NCI-H774 (cell line): ENCODE results near the gene FOXD4.
"Not testable (repeated sequence)": the region's sequence is repeated elsewhere in the genome, so short reads cannot be mapped to it uniquely, and the experiment has no call there.

Experiments used
- DNase-seq: peaks from one replicate; lab custom pipeline; 2025; lab: John Stamatoyannopoulos, UW

The FOXD4 gene

GRCh38 chr9:117995-118467 lies at the start of gene FOXD4:
Gene FOXD4, minus strand, starts transcription at chr9:118417. Its CDS starts 298 bp downstream, at chr9:118119.
- DNase-seq, result not testable (repeated sequence)

GRCh38 chr9:159871-160270 lies 41.7 kb upstream of the FOXD4 start:
- not testable (repeated sequence) for DNase-seq

- not testable (repeated sequence) for DNase-seq
These were observed 33.0 kb upstream of the FOXD4 start for GRCh38 chr9:151173-151572.

GRCh38 chr9:139880-140279 lies 21.7 kb upstream of the FOXD4 start:
- DNase-seq, result not testable (repeated sequence)

GRCh38 chr9:117144-117994 lies 848 bp downstream of the FOXD4 start:
- DNase-seq, result not testable (repeated sequence)

GRCh38 chr9:116239-117077 lies 1.8 kb downstream of the FOXD4 start:
- not testable (repeated sequence) for DNase-seq

GRCh38 chr9:115118-115451 lies 3.1 kb downstream of the FOXD4 start:
- not testable (repeated sequence) for DNase-seq

GRCh38 chr9:114267-115117 lies 3.7 kb downstream of the FOXD4 start:
- DNase-seq, result not testable (repeated sequence)

GRCh38 chr9:113468-114266 lies 4.5 kb downstream of the FOXD4 start:
- DNase-seq, result not testable (repeated sequence)

- not testable (repeated sequence) for DNase-seq
These were observed 5.4 kb downstream of the FOXD4 start for GRCh38 chr9:112589-113467.

GRCh38 chr9:110672-111071 lies 7.5 kb downstream of the FOXD4 start:
- DNase-seq, result not testable (repeated sequence)

- DNase-seq, result not testable (repeated sequence)
These were observed 8.7 kb downstream of the FOXD4 start for GRCh38 chr9:109540-109939.

GRCh38 chr9:108742-109495 lies 9.3 kb downstream of the FOXD4 start:
- DNase-seq, result not testable (repeated sequence)

- DNase-seq, result not testable (repeated sequence)
These were observed 12.2 kb downstream of the FOXD4 start for GRCh38 chr9:105991-106390.

- not testable (repeated sequence) for DNase-seq
These were observed 17.8 kb downstream of the FOXD4 start for GRCh38 chr9:100430-100829.

- not testable (repeated sequence) for DNase-seq
These were observed 18.4 kb downstream of the FOXD4 start for GRCh38 chr9:99867-100266.

- not testable (repeated sequence) for DNase-seq
These were observed 19.4 kb downstream of the FOXD4 start for GRCh38 chr9:98775-99174.

GRCh38 chr9:94992-95391 lies 23.2 kb downstream of the FOXD4 start:
- DNase-seq, result not testable (repeated sequence)

GRCh38 chr9:94323-94722 lies 23.9 kb downstream of the FOXD4 start:
- DNase-seq, result not testable (repeated sequence)
